Mucosa of descending colon (tissue), 3 donors: ENCODE data around the gene OSR1. TPM values are rescaled to one million over a fixed set of nuclear protein-coding genes. Genes with fewer than 3 reads are reported as not detected.
"Not testable (repeated sequence)": the region's sequence is repeated elsewhere in the genome, so short reads cannot be mapped to it uniquely, and the experiment has no call there.

Experiments used
- ATAC-seq: fragments of 200-7000 bp; cut with Tn5 transposase; one replicate; pipeline ENCODE4 v1.9.1; 2020; ENCODE audit warnings: mild to moderate bottlenecking, moderate library complexity
- DNase-seq, 3 donors: peaks; one replicate each; pipeline ENCODE4 v3.0.0-alpha.2; 2020
- H3K36me3 ChIP-seq: fragments of 200-600 bp; one replicate; pipeline ENCODE4 v1.8.0; 2021; ENCODE audit warnings: low read depth, mild to moderate bottlenecking
- H3K4me1 ChIP-seq: fragments of 200-600 bp; one replicate; pipeline ENCODE4 v1.8.0; 2021; ENCODE audit warnings: low read depth, mild to moderate bottlenecking
- H3K4me3 ChIP-seq: fragments of 200-600 bp; one replicate; pipeline ENCODE4 v1.8.0; 2021; ENCODE audit warnings: mild to moderate bottlenecking
- H3K9me3 ChIP-seq: fragments of 200-600 bp; one replicate; pipeline ENCODE4 v1.8.0; 2021; ENCODE audit warnings: mild to moderate bottlenecking
- CTCF ChIP-seq: fragments of 200-600 bp; IDR thresholded peaks from one replicate; pipeline ENCODE4 v1.8.0; 2022; ENCODE audit warnings: antibody characterized with exemption, mild to moderate bottlenecking
- intact Hi-C, 2 donors: fragments of 100-400 bp; cut with DNase I in 1 of 2; cut with micrococcal nuclease in 1 of 2; formaldehyde crosslinking; loops; one replicate each; pipeline versions ENCODE4 v1.11.0 to v1.11.1; 2022; cut with DNase I, micrococcal nuclease
- long read RNA-seq, 2 donors: library from polyadenylated mRNA; unstranded; transcript quantifications; one replicate each; pipeline ENCODE4 v2.0.0, GENCODE V29; 2019 to 2021
- total RNA-seq, 3 donors: library from RNA; stranded (reverse); fragmentation: NEBNext Ultra II Directional in 2 of 3; extraction: Animal tissue kit (Norgen Biotek cat#: 25700) in 2 of 3; gene quantifications; one replicate each; pipeline versions ENCODE4 v1.2.1 to v1.2.4, GENCODE V29; 2021 to 2023
- donor health status: DM: no; HTN: no; CAD: no; lungs with moderate emphysema.
- donor health status: DM: no; HTN: no; CAD: no.
- donor health status: DM: no; HTN: yes; CAD: no.

The OSR1 gene
- 10 to 100 TPM in 1 of 3 donors, 1 to 10 TPM in 1, under 1 TPM in 1; 0.69 to 15.8 (median 8.1) TPM for total RNA-seq
- long read RNA-seq, donor 1, full-length matches to known transcripts, result 12 of 15 reads
- long read RNA-seq, donor 1, partial matches to known transcripts, result 2 of 15 reads
- long read RNA-seq, donor 1, other reads (novel, unspliced or antisense), result 1 of 15 reads
- long read RNA-seq, donor 2, partial matches to known transcripts, result 0 of 3 reads
- long read RNA-seq, donor 2, other reads (novel, unspliced or antisense), result 0 of 3 reads

DNA sequence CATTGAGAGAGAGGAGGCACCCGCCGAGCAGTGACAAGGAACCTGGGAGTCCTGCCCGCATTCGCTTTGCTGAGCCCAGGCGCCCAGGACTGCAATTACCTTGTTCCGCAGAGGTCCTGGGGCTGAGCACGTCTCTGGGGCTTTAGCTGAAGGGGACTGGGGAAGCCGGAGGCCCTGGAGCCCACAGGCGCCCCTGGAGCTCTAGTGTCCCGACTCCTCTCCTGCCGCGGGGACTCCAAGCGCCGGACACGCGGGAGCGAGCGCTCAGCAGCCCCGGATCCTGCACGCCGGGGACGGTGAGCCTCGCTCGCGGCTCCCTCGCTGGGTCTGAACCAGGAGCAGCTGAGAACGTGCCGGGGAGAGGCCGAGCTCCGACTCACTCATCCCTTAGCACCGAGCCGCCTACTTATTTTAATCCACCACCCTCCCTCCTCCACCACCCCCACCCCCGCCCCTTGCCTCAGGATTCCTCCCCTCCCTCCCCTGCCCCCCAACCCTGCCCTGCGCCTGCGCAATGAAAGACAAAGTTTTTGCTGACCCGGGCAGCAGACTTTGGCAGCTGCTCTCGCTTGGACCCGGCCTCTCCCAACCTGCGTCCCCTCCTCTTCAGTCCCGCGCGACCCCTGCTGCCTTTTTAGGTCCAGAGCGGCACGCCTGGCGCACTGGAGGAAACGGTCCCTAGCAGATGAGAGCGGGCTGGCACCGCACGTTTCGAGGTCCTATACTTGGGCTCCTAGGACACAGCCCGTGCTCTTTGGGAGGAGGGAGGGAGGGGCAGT, at the start of gene OSR1:
Gene OSR1 (minus strand): TSS at position 382 of the 779 bp plus-strand sequence. CDS start 4,818 bp downstream, outside the sequence.
- H3K4me1 ChIP-seq, result peaks cover 10% of the 10 kb centered on the region
- H3K9me3 ChIP-seq, result no peaks in the 10 kb centered on the region
- DNase-seq, result peak; percentile 50 to 69 (median 66)
- intact Hi-C loops, result loop anchor here in 1 of 2 donors (10.0 kb wide), 2 partner anchors 374 to 844 kb away; no protein-coding TSS in a partner anchor
- H3K36me3 ChIP-seq, result no peaks in the 10 kb centered on the region
- H3K4me3 ChIP-seq, result peak within 1 kb of the TSS; percentile 9
- no peak for TF ChIP-seq CTCF
- ATAC-seq, result peak; percentile 53

DNA sequence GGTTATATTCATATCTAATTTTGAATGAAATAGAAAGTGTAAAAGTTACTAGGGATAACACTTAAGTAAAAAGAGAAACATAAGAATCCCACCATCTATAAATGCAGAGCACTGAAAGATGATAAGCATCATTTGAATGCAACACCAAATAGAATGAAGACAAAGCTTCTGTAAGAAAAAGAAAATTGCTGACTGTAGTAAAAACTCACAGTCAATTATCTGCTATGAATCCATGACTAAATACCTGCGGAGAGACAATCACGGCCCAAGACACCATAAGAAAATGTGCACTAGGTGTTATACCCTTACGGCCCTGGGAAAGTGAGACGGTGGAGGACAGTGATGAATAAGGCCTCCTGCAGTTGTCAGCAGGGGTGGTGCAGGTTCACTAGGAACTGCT, 45.4 kb upstream of the OSR1 start:
- no peaks in the 10 kb centered on the region for H3K36me3 ChIP-seq
- DNase-seq (no peak), ATAC-seq (no peak)
- H3K4me3 ChIP-seq, result no peak overlapping the region
- intact Hi-C loops, result no loop called here
- no peaks in the 10 kb centered on the region for H3K9me3 ChIP-seq
- TF ChIP-seq CTCF, result no peak
- no peaks in the 10 kb centered on the region for H3K4me1 ChIP-seq

DNA sequence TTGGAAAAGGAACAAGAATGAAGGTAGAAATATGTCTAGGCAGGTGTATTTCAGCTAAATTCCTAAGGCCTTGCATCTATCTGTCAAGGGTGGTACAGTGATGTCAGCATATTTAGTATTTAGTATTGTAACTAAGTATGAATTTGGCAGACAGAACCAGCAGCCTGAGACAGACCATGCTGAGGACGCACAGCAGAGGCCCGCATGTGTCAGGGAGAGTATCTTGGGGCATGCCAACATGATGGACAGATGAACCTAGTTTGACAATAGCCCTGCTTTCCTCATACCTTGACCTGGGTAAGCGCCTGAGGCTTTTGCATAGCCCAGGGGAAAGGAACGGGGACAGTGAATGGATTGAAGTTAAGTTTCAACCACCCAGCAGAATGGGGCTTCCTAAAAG, 33.8 kb upstream of the OSR1 start:
- Histone ChIP-seq H3K4me3 (no peak overlapping the region), H3K9me3 (no peaks in the 10 kb centered on the region), H3K4me1 (no peaks in the 10 kb centered on the region), H3K36me3 (no peaks in the 10 kb centered on the region)
- intact Hi-C loops, result no loop called here
- TF ChIP-seq CTCF, result no peak
- ATAC-seq, result no peak
- DNase-seq, result no peak

DNA sequence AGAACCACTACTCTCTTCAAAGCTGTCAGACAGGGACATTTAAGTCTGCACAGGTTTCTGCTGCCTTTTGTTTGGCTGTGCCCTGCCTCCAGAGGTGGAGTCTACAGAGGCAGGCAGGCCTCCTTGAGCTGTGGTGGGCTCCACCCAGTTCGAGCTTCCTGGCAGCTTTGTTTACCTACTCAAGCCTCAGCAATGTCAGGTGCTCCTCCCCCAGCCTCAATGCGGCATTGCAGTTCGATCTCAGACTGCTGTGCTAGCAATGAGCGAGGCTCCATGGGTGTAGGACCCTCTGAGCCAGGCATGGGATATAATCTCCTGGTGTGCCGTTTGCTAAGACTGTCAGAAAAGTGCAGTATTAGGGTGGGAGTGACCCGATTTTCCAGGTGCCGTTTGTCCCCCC, 31.0 kb upstream of the OSR1 start:
- H3K4me1 ChIP-seq, ATAC-seq, DNase-seq, H3K9me3 ChIP-seq, H3K4me3 ChIP-seq, H3K36me3 ChIP-seq, intact Hi-C loops: not testable (repeated sequence)

- DNase-seq, result no peak
- H3K9me3 ChIP-seq, result no peaks in the 10 kb centered on the region
- no peaks in the 10 kb centered on the region for H3K36me3 ChIP-seq
- no peak for TF ChIP-seq CTCF
- no peak overlapping the region for H3K4me3 ChIP-seq
- H3K4me1 ChIP-seq, result no peaks in the 10 kb centered on the region
- intact Hi-C loops, result no loop called here
- no peak for ATAC-seq
Observed at GRCh38 chr2:19380532-19380931, 22.1 kb upstream of the OSR1 start.

DNA sequence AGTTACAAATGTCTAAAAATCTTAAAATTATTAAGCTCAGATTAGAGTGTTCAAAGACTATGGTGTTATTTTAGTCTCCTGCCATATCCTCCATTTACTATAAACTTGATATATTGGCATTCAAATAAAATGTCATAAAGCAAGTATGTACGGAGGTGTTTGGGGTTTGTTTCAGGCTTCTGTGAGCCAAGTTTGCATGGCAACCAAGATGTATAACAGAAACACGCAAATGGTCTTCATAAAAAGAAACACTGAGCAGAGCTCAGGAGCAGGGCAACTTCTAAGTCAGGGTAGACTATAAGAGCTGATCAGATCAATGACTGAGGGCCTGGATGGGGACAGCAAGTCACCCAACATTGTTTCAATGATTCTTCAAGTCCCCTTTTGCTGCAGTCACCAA, 20.5 kb upstream of the OSR1 start:
- Histone ChIP-seq H3K4me3 (no peak overlapping the region), H3K36me3 (no peaks in the 10 kb centered on the region), H3K4me1 (no peaks in the 10 kb centered on the region), H3K9me3 (no peaks in the 10 kb centered on the region)
- intact Hi-C loops, result no loop called here
- ATAC-seq (no peak), DNase-seq (no peak)
- no peak for TF ChIP-seq CTCF
